GM18502 (cell line): ENCODE results near the gene SRPX2.

Experiments
- ATAC-seq: cut with Tn5 transposase; IDR thresholded peaks from one replicate; pipeline ENCODE4 v1.9.1; 2021; ENCODE audit warnings: mild to moderate bottlenecking; ENCODE audit not compliant: unreplicated experiment, poor library complexity

Gene SRPX2, protein sequence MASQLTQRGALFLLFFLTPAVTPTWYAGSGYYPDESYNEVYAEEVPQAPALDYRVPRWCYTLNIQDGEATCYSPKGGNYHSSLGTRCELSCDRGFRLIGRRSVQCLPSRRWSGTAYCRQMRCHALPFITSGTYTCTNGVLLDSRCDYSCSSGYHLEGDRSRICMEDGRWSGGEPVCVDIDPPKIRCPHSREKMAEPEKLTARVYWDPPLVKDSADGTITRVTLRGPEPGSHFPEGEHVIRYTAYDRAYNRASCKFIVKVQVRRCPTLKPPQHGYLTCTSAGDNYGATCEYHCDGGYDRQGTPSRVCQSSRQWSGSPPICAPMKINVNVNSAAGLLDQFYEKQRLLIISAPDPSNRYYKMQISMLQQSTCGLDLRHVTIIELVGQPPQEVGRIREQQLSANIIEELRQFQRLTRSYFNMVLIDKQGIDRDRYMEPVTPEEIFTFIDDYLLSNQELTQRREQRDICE

DNA sequence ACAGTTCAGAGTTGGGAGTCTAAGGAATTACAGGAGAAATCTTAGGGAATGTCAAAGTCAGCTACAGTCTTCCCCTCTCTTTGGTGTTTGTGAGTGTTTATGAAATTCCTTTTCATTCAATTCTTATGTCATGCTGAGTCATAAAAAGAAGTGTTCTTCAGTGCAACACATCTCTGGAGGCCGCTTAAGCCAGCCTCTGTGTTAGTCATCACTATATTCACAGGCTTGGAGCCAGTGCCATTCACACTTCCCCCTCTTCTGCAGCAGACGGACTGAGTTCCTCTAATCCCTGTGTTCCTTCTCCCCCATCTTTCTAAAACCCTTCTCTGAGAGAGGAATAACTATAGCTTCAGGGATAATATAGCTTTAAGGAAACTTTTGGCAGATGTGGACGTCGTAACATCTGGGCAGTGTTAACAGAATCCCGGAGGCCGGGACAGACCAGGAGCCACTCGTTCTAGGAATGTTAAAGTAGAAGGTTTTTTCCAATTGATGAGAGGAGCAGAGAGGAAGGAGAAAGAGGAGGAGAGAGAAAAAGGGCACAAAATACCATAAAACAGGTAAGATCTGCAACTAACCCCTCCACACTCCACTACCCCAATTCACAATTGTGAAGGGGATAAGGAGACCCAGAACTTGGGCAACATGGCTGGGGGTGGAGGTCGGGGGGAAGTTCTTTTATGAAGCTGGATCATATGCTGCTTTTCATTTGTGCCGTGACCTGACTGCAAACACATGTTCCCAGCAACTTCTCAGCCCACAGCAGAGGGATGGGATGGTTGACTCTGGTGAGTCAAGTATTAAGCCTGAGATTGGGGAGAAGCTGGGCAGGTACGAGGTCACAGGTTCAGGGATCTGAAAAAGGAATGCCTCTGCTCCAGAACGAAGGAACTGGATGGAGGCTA is at the start of gene SRPX2:
Gene SRPX2 (plus strand): TSS at position 244 of the 905 bp plus-strand sequence. CDS start 2,124 bp downstream, outside the sequence.
- ATAC-seq = peak; percentile 72

DNA sequence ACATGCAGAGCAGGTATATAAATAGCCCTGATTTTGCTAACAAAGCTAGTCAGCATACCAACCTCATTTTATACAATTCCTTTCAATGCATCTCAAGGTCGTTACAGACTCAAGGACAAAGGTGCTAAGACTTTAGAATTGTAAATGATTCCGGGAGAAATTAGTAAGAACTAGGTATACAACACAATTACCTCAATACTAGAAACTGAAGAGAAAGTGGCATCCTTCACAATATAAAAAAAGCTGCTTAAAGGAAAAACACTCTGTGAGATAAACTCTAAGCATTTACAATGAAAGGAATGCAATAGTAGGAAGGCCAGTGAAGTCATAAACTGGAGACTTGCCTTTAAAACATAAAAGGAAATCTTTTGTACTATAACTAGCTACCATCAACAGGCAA is 47.4 kb upstream of the SRPX2 start:
- ATAC-seq = no peak

DNA sequence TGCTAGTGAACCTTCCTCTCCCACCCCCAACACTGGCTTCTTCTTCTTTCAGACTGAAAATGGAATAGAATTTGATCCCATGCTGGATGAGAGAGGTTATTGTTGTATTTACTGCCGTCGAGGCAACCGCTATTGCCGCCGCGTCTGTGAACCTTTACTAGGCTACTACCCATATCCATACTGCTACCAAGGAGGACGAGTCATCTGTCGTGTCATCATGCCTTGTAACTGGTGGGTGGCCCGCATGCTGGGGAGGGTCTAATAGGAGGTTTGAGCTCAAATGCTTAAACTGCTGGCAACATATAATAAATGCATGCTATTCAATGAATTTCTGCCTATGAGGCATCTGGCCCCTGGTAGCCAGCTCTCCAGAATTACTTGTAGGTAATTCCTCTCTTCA is 44.5 kb upstream of the SRPX2 start:
- no peak for ATAC-seq

DNA sequence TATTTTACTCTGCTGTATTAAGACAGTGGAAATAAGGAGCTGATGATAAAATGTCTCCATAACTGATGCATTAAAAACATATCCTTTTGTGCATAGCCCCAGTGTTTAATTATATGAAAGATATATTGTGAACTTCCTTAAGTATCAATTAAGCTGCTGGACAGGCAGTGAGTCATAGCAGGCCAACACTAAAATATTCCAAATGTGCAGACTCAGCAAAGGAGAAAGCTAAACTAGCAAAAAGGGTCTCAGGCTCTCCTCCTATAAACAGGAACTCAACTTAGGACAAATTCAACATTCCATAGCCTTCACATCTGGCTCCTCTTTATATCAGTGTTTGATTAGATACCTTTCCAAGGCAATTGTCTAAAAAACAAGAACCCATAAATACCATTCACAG is 43.7 kb upstream of the SRPX2 start:
- ATAC-seq = no peak

DNA sequence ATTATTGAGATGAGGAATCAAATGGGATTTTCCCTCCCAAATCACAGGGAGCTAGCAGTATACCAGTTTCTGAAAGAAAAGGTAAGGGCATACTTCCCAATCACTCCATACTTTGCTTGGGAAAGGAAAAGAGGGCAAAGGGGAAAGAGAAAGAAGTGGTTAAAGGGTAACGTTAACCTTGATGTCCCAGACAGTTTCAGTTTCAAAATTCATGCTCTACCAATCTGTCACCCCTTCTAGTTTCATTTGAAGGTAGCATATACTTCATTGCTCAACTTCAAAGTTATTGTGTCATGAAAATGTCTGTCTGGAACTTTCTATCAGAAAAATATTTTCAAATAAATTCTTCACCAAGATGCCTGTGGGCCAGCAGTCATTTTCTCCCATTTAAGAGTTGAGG is 43.2 kb upstream of the SRPX2 start:
- ATAC-seq = peak; percentile 59

DNA sequence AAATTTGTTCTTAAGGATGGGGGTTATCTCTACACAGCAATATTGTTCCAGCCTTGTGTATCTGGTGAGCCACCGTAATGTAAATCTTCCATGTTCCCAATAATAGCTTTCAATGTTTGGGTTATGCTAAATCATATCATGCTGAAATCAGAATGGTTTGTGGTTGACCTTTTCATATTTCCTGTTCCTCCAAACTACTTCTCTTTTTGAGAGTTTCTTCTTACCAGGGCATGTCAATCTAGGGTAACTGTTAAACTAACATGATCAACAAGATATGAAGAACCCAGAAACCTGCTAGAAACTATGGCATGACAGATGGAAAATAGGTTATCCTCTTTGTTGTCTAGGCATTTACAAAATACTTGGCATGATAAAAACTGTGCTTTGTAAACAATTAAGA is 37.2 kb upstream of the SRPX2 start:
- peak; percentile 74 for ATAC-seq

DNA sequence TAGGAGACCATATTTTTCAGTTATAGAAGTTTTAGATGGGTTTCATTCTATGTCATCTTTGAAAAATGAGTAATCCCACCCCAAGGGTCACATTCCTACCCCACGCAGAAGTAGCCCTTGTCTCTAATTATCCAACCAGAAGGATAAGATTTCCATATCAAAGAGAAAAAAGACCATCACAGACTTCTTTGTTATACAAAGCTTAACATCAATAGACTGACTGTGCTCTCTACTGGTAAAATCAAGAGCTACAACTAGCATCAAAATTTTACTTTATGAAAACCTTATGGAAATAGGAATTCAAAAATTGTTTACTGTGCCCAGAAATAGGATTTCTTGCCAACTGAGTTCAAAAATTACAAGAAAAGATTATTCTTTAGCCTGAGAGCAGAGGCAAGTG is 34.4 kb upstream of the SRPX2 start:
- no peak for ATAC-seq

DNA sequence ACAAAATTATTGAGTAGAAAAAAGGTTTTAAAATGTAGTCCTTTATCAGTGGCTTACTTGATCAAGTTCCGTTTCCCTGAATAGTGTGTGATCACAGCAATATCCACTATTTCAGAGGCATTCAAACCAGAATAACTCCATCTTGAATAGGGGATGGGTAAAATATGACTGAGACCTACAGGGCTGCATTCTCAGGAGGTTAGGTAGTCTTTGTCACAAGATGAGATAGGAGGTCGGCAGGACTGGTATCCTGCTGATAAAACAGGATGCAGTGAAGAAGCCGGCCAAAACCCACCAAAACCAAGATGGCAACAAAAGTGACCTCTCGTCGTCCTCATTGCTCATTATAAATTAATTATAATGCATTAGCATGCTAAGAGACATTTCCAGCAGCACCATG is 32.0 kb upstream of the SRPX2 start:
- no peak for ATAC-seq

DNA sequence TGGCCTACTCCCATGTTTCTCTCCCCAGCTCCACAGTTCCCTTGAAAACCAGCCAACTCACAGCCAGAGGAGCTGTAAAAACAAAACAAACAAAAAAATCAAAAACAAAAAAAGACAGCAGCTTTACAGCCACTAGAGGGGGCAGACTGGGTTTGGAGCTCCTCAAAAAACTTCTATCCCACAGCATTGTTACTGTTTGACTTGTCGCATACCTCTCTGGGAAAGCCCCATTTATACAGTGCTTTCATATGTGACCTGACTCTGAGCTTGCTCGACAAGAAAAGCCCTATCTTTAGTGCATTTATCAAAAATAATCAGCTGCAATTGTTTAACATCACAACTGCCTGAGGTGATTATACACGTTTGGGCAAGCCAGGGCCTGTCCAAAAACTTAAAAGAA is 29.0 kb upstream of the SRPX2 start:
- ATAC-seq = peak; percentile 100

DNA sequence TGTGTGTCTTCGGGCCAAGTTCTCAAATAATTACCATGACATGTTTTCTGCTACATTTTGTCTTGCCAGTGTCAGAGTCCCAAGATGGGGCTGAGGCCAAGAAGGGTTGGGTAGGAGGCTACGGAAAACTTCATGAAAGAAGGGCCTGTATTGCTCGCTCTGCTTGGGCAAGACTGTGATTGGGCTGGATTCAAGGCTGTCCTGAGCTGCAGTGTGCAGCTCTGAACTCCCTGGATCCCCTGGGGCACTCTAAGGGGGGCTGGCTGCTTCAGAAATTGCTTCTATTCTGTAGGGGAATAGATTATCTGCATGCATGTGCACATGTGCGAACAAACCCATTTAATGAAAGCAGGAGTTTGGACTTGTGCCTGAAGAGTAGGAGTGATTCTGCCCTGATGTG is 21.0 kb upstream of the SRPX2 start:
- no peak for ATAC-seq

DNA sequence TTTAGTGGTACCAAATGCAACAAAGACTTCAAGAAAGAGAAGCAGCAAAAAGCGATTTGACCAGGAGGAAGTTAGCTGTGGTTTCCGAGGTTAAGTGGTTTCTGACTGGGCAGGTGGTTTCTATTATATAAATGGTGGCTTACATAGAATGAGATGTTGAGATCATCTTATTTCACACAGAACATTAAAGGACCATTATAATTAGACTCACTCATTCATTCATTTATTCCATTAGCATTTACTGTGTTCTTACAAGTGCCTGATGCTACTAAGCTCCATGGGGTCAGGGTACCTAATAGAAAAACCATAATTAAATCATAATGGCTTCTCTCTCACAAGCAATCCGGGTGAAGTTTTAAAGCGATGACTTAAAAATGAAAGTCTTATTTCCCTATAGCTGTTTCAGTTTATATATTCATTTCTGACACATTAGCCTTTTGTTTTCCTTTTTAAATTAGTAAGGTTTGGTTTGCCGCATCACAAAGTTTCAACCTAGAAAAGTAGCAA is 18.0 kb upstream of the SRPX2 start:
- peak; percentile 95 for ATAC-seq

DNA sequence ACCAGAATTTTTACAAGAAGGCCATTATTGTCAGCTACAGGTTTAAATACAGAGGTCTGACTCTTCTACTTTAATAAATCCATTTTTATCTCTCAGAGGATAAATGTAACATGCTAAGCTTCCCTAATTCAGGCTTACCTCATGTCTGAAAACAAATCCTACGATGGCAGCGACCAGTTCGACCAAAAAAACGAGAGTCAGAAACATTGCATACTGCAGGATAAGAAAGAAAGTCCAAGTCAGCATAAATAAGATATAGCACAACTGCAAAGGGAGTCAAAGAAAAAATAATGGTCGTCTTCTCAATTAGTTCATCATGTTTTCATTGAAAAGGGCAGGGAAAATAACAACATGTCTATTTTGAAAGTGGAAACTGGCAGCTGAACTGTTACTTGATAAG is 9.0 kb upstream of the SRPX2 start:
- no peak for ATAC-seq

DNA sequence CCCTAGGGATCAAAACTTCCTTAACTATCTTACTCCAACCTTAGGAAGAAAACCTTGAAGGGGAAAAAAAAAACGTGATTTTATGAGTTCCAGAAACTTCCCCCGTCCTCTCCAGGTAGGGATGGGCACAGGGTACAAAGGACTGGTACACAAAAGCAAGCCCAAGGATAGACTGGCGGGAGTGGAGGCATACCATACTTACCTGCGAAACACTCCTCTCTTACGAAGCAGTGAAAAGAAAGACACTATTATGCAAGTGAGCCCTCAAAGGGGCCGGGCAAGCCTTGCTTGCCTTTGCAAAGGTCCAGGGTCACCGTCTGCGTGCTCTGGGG is 8.0 kb upstream of the SRPX2 start:
- ATAC-seq = no peak

DNA sequence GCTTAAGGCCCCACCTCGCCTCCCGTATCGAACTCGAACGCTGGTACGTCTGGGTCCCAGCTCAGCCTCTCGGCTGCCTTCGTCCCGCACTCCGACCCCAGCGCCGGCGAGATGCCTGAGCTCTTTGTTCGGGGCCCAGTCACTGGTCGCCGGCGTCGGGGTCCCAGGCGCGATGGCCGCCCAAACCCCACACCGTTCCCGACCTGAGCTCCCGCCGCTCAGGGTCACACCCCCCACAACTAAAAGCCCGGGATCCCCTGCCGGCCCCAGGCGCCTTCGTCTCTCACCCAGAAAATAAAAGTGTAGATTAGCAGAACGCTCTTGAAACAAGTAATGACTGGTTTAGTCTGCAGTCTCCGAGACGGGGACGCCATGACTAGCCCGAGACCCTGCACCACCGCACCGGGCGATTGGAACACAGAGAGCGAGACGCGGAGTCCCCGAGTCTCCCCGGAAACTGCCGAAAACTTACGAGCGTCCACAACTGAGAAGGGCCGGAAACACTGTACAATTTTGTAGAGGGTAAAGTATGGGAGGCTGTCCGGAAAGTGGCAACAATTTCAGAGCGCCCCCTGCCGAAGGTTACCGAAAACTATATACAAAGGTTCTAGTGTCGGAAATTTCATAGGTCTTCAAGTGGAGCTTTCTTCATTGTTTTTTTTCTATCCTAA is 7.5 kb upstream of the SRPX2 start, which contains the start of gene TSPAN6:
Gene TSPAN6 (minus strand): TSS at position 486 of the 671 bp plus-strand sequence. CDS start 112 bp downstream, at position 374.
- no peak for ATAC-seq

DNA sequence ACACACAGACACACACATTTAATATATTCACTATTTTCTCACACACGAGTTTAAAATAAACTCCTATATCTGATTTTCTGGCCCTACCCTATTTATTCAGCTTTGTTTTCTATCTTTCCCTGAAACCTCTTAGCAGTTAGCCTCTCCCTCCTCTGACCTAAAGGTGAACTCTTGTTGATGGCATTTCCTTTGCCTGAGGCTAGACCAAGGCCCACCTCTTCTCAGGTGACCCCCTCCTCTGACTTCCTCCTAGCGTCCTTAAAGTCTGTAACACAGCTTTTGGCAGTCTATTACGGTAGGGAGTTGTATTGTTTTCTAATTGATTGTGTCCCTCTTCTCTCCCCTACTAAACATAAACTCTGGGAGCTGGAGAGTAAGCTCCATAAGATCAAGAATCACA is 1.7 kb upstream of the SRPX2 start:
- ATAC-seq = no peak

DNA sequence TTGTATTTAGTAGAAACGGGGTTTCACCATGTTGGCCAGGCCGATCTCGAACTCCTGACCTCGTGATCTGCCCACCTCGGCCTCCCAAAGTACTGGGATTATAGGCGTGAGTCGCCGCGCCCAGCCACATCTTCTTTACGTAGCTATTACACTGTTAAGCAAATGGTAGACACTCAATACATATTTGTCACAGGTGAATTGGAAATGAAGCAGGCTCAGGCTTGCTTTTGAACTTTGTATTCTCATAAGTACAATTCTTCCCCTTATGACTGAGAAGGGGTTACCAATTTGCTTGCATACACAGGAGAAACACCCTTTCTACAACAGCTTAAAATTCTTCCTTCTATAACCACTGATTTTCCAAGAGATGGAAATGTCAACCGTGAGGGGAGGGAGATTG is 787 bp upstream of the SRPX2 start:
- ATAC-seq = no peak

DNA sequence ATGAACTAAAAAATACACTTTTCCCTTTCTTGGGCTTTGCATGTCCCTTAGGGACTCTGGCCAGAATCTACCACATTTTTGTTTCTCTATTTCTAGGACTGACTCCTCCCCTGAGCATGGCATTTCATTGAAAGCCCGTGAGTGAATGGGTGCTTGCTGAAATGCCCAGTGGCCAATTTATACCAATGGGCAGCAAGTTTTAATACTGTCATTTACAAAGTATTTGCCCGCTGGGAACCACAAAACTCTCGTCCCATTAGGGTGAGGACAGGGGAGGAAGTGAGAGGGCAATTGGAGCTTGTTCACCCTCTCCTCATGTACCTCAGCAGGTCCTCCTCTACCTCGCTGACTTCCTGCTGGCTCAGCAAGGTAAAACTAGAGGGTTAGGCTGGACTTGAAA is 1.1 kb downstream of the SRPX2 start:
- ATAC-seq = no peak

DNA sequence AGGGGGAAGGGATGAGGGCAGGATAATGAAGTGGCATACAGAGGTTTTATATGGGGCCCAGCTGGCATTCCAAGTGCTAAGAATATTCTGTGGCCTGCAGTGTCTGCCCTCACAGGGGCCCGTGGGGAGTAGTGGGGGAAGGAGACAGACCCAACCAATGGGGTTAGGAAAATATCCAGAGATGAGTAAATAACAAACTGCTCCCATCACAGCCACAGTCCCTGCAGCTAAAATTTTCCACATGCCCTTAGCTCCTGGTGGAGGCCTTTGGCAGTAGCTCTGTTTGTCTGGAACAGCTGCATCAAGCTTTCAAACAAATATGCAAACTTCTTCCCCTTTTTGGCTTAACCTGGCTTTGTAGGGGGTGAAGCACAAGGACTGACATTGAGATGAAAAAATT is 3.1 kb downstream of the SRPX2 start:
- no peak for ATAC-seq

DNA sequence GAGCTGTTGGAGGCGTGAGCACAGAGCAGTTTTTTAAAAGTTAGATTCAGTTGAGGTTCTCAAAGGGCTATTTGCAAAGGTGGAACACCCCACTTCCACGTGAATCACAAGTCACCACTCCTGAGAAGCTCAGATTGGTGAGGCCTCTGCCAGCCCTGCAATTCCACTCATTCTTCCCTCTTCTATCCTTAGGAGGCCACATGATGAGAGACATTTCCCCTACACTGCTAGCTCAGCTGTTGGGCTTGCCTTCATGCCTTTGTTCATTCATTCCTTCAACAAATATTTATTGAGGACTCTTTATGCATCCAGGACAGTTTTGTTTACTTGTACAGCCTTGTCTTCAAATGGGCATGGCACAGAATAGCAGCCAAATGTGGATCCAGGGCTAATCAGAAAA is 3.7 kb downstream of the SRPX2 start:
- ATAC-seq = no peak
